Neural cell (in vitro differentiated cells): ENCODE measurements around the gene C1orf232. TPM values are rescaled to one million over a fixed set of nuclear protein-coding genes. Genes with fewer than 3 reads are reported as not detected.

Source experiments
- H2AFZ ChIP-seq: fragments of 200-600, 300-800 bp; sonication (generic), shearing (Covaris generic); 2 replicates; pipeline ENCODE4 v1.6.0; 2014; ENCODE audit warnings: low read depth, mild to moderate bottlenecking, antibody characterized with exemption, low read length, moderate library complexity
- H3F3A ChIP-seq: fragments of 200-600 bp; shearing (Covaris generic); 2 replicates; pipeline ENCODE4 v1.6.1; 2016; ENCODE audit warnings: mild to moderate bottlenecking, moderate library complexity, mixed read lengths, antibody characterized with exemption, low read length; ENCODE audit not compliant: insufficient read depth, poor library complexity, severe bottlenecking
- H3K27ac ChIP-seq: fragments of 200-600, 300-800 bp; sonication (generic), shearing (Covaris generic); 2 replicates; pipeline ENCODE4 v1.5.1; 2014; ENCODE audit warnings: mild to moderate bottlenecking, low read length, moderate library complexity
- H3K27me3 ChIP-seq: fragments of 300-800, 200-600 bp; sonication (generic), shearing (Covaris generic); 2 replicates; pipeline ENCODE4 v1.6.0; 2014; ENCODE audit warnings: mild to moderate bottlenecking, low read depth, low read length, moderate library complexity; ENCODE audit not compliant: insufficient read depth
- H3K36me3 ChIP-seq: fragments of 300-800, 200-600 bp; sonication (generic), shearing (Covaris generic); 2 replicates; pipeline ENCODE4 v1.5.1; 2014; ENCODE audit warnings: mild to moderate bottlenecking, antibody characterized with exemption, low read length, moderate library complexity; ENCODE audit not compliant: insufficient read depth
- H3K4me2 ChIP-seq: fragments of 300-800, 200-600 bp; sonication (generic), shearing (Covaris generic); 2 replicates; pipeline ENCODE4 v1.6.0; 2014; ENCODE audit warnings: mild to moderate bottlenecking, low read length
- H3K4me3 ChIP-seq: fragments of 300-800, 200-600 bp; sonication (generic), shearing (Covaris generic); 2 replicates; pipeline ENCODE4 v1.5.1; 2014; ENCODE audit warnings: mild to moderate bottlenecking, low read length, moderate library complexity
- H3K79me2 ChIP-seq: fragments of 200-600 bp; shearing (Covaris generic); replicated peaks from 2 replicates; pipeline ENCODE4 v1.6.0; 2014; ENCODE audit warnings: mild to moderate bottlenecking, low read length, moderate library complexity; ENCODE audit not compliant: insufficient read depth
- H3K9ac ChIP-seq: fragments of 300-800, 200-600 bp; sonication (generic), shearing (Covaris generic); 2 replicates; pipeline ENCODE4 v1.6.1; 2016; ENCODE audit warnings: mild to moderate bottlenecking, low read length, mixed read lengths
- H3K9me2 ChIP-seq: fragments of 200-600 bp; shearing (Covaris generic); 2 replicates; pipeline ENCODE4 v1.6.1; 2016; ENCODE audit warnings: mild to moderate bottlenecking, low read length, mixed read lengths; ENCODE audit not compliant: insufficient read depth
- H3K9me3 ChIP-seq: fragments of 200-600, 300-800 bp; sonication (generic), shearing (Covaris generic); 2 replicates; pipeline ENCODE4 v1.6.1; 2016; ENCODE audit warnings: mild to moderate bottlenecking, mixed run types, low read length, moderate library complexity, mixed read lengths
- H4K20me1 ChIP-seq: fragments of 200-600 bp; shearing (Covaris generic); 2 replicates; pipeline ENCODE4 v1.6.1; 2016; ENCODE audit warnings: mild to moderate bottlenecking, mixed run types; ENCODE audit not compliant: insufficient read depth
- EP300 ChIP-seq: fragments of 450-650 bp; conservative IDR thresholded peaks from 2 replicates; pipeline ENCODE4 v1.6.1; 2014; ENCODE audit warnings: antibody characterized with exemption, mild to moderate bottlenecking, moderate library complexity; ENCODE audit not compliant: poor library complexity, severe bottlenecking
- EZH2 ChIP-seq: fragments of 200-600, 300-800 bp; shearing (Covaris generic), sonication (generic); IDR thresholded peaks from 2 replicates; pipeline ENCODE4 v1.6.1; 2014; ENCODE audit warnings: antibody characterized with exemption, low read length, borderline replicate concordance, mild to moderate bottlenecking; ENCODE audit not compliant: insufficient read depth, poor library complexity, severe bottlenecking
- MXI1 ChIP-seq: fragments of 450-650 bp; conservative IDR thresholded peaks from 2 replicates; pipeline ENCODE4 v1.6.1; 2014; ENCODE audit warnings: antibody characterized with exemption, mild to moderate bottlenecking; ENCODE audit not compliant: poor library complexity, severe bottlenecking
- POLR2AphosphoS5 ChIP-seq: IDR thresholded peaks from 2 replicates; pipeline ENCODE4 v1.6.1; 2012
- RAD21 ChIP-seq: fragments of 450-650 bp; conservative IDR thresholded peaks from 2 replicates; pipeline ENCODE4 v1.6.1; 2014; ENCODE audit warnings: antibody characterized with exemption, mild to moderate bottlenecking, moderate library complexity
- SMC3 ChIP-seq: fragments of 450-650 bp; conservative IDR thresholded peaks from 2 replicates; pipeline ENCODE4 v1.6.1; 2014; ENCODE audit warnings: antibody characterized with exemption, mild to moderate bottlenecking, moderate library complexity; ENCODE audit not compliant: poor library complexity
- TAF1 ChIP-seq: IDR thresholded peaks from 2 replicates; pipeline ENCODE4 v1.6.1; 2012; ENCODE audit warnings: low read depth
- polyA plus RNA-seq: library from polyadenylated mRNA; depleted of rRNA; stranded (reverse); fragments of >200 nt; gene quantifications from 2 replicates; pipeline ENCODE4 v1.2.3, GENCODE V29; 2014
- TF ChIP-seq, protein P1 (sequence below): fragments of 450-650 bp; IDR thresholded peaks from 2 replicates; pipeline ENCODE4 v1.5.1; 2014; ENCODE audit warnings: antibody characterized with exemption, mild to moderate bottlenecking, moderate library complexity; ENCODE audit not compliant: poor library complexity, severe bottlenecking
- TF ChIP-seq, protein P2 (sequence below): IDR thresholded peaks from 2 replicates; pipeline ENCODE4 v1.6.1; 2012; ENCODE audit warnings: borderline replicate concordance

C1orf232 gene
- polyA plus RNA-seq, 1 donor from 2014 or later = not detected

DNA sequence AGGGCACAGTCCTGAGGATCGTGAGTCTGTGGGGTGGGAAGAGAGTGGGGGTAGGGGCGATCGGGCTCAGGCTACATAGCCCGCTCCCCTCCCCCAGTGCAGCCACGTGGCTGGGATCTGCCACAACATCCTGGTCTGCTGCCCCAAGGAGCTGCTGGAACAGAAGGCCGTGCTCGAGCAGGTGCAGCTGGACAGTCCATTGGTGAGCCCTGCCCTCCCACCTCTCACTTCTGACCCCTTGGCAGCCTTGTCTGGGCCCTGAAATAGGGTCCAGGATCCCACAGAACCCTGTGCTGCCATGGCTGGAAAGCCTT lies 13.6 kb upstream of the C1orf232 start:
- Histone ChIP-seq H3K9me2 (no peaks in the 10 kb centered on the region), H3K27ac (no peak overlapping the region), H3K4me3 (no peak overlapping the region), H2AFZ (no peak overlapping the region), H3K4me2 (no peak overlapping the region), H3K79me2 (no peaks in the 10 kb centered on the region), H3K9ac (no peak overlapping the region), H4K20me1 (no peaks in the 10 kb centered on the region), H3K36me3 (no peaks in the 10 kb centered on the region), H3F3A (no peaks in the 10 kb centered on the region), H3K9me3 (no peaks in the 10 kb centered on the region), H3K27me3 (no peaks in the 10 kb centered on the region)
- TF ChIP-seq EZH2 = no peak
- TF ChIP-seq EP300 = no peak
- no peak for TF ChIP-seq POLR2AphosphoS5
- no peak for TF ChIP-seq TAF1
- TF ChIP-seq, protein P1, sequence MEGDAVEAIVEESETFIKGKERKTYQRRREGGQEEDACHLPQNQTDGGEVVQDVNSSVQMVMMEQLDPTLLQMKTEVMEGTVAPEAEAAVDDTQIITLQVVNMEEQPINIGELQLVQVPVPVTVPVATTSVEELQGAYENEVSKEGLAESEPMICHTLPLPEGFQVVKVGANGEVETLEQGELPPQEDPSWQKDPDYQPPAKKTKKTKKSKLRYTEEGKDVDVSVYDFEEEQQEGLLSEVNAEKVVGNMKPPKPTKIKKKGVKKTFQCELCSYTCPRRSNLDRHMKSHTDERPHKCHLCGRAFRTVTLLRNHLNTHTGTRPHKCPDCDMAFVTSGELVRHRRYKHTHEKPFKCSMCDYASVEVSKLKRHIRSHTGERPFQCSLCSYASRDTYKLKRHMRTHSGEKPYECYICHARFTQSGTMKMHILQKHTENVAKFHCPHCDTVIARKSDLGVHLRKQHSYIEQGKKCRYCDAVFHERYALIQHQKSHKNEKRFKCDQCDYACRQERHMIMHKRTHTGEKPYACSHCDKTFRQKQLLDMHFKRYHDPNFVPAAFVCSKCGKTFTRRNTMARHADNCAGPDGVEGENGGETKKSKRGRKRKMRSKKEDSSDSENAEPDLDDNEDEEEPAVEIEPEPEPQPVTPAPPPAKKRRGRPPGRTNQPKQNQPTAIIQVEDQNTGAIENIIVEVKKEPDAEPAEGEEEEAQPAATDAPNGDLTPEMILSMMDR = no peak
- TF ChIP-seq, protein P2, sequence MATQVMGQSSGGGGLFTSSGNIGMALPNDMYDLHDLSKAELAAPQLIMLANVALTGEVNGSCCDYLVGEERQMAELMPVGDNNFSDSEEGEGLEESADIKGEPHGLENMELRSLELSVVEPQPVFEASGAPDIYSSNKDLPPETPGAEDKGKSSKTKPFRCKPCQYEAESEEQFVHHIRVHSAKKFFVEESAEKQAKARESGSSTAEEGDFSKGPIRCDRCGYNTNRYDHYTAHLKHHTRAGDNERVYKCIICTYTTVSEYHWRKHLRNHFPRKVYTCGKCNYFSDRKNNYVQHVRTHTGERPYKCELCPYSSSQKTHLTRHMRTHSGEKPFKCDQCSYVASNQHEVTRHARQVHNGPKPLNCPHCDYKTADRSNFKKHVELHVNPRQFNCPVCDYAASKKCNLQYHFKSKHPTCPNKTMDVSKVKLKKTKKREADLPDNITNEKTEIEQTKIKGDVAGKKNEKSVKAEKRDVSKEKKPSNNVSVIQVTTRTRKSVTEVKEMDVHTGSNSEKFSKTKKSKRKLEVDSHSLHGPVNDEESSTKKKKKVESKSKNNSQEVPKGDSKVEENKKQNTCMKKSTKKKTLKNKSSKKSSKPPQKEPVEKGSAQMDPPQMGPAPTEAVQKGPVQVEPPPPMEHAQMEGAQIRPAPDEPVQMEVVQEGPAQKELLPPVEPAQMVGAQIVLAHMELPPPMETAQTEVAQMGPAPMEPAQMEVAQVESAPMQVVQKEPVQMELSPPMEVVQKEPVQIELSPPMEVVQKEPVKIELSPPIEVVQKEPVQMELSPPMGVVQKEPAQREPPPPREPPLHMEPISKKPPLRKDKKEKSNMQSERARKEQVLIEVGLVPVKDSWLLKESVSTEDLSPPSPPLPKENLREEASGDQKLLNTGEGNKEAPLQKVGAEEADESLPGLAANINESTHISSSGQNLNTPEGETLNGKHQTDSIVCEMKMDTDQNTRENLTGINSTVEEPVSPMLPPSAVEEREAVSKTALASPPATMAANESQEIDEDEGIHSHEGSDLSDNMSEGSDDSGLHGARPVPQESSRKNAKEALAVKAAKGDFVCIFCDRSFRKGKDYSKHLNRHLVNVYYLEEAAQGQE = no peak
- TF ChIP-seq SMC3 = no peak
- TF ChIP-seq RAD21 = no peak
- TF ChIP-seq MXI1 = no peak

DNA sequence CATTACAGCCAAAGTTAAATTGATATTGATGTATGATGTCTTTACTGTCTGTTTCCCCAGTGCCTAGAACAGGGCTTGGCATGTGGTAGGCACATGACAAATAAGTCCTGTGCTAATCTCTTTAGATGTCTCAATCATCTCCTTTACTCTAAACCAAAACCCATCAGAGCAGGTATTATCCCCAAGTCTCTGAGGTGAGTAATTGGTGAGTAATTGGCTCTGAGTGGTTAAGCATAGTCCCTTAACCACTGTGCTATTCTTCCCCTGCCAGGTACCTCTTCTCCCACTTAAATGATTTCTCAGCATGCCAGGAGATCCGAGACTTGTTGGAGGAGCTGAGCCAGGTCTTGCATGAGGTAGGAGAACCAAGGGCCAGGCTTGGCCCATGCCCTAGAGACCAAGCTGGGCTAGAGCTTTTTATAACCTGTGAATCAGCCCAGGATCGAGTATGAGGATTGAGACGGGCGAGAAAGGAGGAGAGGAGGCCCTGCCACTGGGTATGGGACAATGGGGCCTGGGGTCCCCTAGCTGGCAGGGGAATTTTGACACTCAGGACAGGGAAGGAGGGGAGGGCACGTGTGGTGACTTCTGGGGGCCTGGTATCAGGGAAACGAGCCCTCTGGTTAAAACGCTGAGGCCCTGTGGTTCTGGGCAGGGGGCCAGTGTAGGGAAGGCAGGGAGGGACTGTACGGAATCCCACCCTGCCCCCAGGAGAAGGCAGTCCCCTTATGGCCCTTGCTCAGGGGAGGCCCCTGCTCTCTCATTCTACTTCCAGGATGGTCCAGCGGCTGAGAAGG lies 13.0 kb upstream of the C1orf232 start:
- Histone ChIP-seq H3K9ac (no peak overlapping the region), H3K9me3 (no peaks in the 10 kb centered on the region), H3F3A (no peaks in the 10 kb centered on the region), H3K9me2 (no peaks in the 10 kb centered on the region), H2AFZ (no peak overlapping the region), H3K79me2 (no peaks in the 10 kb centered on the region), H3K36me3 (no peaks in the 10 kb centered on the region), H3K4me3 (no peak overlapping the region), H3K27me3 (no peaks in the 10 kb centered on the region), H4K20me1 (no peaks in the 10 kb centered on the region), H3K4me2 (no peak overlapping the region), H3K27ac (no peak overlapping the region)
- TF ChIP-seq POLR2AphosphoS5 (no peak), TAF1 (no peak), EZH2 (no peak), MXI1 (no peak), RAD21 (no peak), SMC3 (no peak), EP300 (no peak)
- TF ChIP-seq, protein P1 = no peak
- TF ChIP-seq, protein P2 = no peak
